Stomach smooth muscle (tissue), 2 donors: ENCODE data around the gene IGFBP4.

Experiments used
- H3K27ac ChIP-seq: one replicate; pipeline ENCODE4 v1.7.0; 2013; ENCODE audit warnings: mild to moderate bottlenecking, low read length, inconsistent platforms
- H3K27me3 ChIP-seq, 2 donors: one replicate each; pipeline ENCODE4 v1.7.0; 2013; ENCODE audit warnings: low read length in 2 of 2; ENCODE audit not compliant: insufficient read depth in 2 of 2, control insufficient read depth in 1 of 2
- H3K36me3 ChIP-seq, 2 donors: one replicate each; pipeline ENCODE4 v1.7.0; 2013; ENCODE audit warnings: low read length in 2 of 2; ENCODE audit not compliant: control insufficient read depth in 2 of 2, insufficient read depth in 2 of 2
- H3K4me1 ChIP-seq: one replicate; pipeline ENCODE4 v1.7.0; 2013; ENCODE audit warnings: low read length; ENCODE audit not compliant: control insufficient read depth, insufficient read depth
- H3K4me3 ChIP-seq, 2 donors: one replicate each; pipeline ENCODE4 v1.7.0; 2013; ENCODE audit warnings: low read length in 2 of 2
- H3K9ac ChIP-seq, 2 donors: one replicate each; pipeline ENCODE4 v1.7.0; 2013; ENCODE audit warnings: low read length in 2 of 2, mild to moderate bottlenecking in 1 of 2
- H3K9me3 ChIP-seq, 2 donors: one replicate each; pipeline ENCODE4 v1.7.0; 2013; ENCODE audit warnings: low read length in 2 of 2; ENCODE audit not compliant: control insufficient read depth in 2 of 2
- donor health status: healthy.
- donor health status: Pancreatic carcinoma.

The IGFBP4 gene

DNA sequence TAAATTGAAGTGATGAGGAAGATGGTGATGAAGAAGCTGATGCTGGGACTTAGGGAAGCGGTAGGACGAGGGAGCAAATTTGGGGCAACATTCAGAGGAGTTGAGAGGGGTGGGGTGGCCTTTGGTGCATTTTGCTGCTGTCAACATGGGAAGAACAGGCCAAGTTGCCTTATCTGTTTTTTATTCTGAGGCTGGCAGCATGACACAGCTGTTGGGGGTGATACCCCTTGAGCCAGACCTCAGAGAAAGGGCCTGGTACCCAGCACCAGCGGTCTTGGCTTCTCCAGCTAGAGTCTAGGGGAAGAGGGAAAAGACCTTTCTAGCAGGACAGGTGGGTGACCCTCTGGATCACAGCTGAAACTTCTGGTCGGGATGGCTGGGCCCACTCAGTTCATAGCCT is 4.6 kb downstream of the IGFBP4 start:
- Histone ChIP-seq H3K36me3 (peaks cover 7 to 11% of the 10 kb centered on the region in 2 donors), H3K4me3 (peak overlapping the region; percentile 99 to 100), H3K27ac (peak overlapping the region; percentile 94), H3K9me3 (no peaks in the 10 kb centered on the region), H3K4me1 (peaks cover 77% of the 10 kb centered on the region), H3K27me3 (no peaks in the 10 kb centered on the region), H3K9ac (peak overlapping the region; percentile 36 to 78)

DNA sequence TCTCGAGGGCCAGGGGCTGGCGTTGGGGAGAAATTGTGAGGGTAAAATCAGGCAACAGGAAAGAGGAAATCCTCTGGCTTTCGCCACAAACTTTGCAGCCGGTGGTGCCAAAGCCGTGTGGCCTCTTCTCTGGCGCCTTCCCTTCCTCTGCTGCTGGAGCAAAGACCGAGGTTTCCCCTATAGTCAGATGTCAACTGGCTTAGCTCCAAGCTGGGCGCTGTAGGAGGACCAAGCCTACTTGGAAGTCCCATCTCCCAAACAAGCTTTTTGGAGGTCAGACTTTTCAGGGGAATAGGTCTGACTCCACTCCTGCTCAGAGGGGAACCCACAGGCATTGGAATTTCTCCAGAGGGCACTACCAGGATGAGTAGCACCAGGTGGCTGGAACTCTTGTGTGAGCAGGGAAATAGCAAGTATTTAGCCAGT is 5.0 kb downstream of the IGFBP4 start:
- no peaks in the 10 kb centered on the region for H3K27me3 ChIP-seq
- peak overlapping the region; percentile 94 for H3K27ac ChIP-seq
- peaks cover 79% of the 10 kb centered on the region for H3K4me1 ChIP-seq
- H3K4me3 ChIP-seq: peak overlapping the region; percentile 99 to 100
- no peaks in the 10 kb centered on the region for H3K9me3 ChIP-seq
- peaks cover 10 to 15% of the 10 kb centered on the region in 2 donors for H3K36me3 ChIP-seq
- peak overlapping the region; percentile 36 to 78 for H3K9ac ChIP-seq

DNA sequence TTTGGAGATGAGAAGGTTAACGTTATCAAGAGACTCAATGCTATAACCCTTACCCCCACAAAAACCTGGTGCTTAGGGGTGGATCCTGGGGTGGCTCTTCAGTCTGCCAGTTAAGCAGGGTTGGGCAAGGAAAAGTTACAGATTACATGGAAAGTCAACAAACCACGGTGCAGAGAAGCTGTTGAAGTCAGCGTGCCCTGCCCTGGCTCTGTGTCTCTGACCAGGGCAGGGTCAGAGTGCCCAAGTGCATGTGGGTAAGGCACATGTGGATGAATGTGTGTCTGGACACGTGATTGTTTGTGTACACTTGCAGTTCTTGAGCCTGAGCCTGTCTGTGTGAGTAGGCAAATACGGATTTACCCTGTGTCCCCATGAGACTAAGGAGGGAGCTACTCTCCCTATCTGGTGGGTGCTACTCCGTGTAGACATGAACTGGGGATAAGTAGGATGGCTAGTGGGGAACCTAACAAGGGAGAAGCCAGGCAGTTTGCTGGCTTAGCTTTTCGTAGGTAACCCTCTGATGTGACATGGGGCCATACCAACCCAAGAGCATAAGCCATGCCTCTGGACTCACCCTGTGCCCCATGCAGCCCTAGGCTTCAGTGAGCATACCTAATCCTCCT is 5.5 kb downstream of the IGFBP4 start:
- Histone ChIP-seq H3K27me3 (no peaks in the 10 kb centered on the region), H3K4me1 (peaks cover 84% of the 10 kb centered on the region), H3K4me3 (peak overlapping the region; percentile 99 to 100), H3K27ac (peak overlapping the region; percentile 94), H3K9me3 (no peaks in the 10 kb centered on the region), H3K9ac (peak overlapping the region; percentile 17 to 78), H3K36me3 (peaks cover 14 to 21% of the 10 kb centered on the region in 2 donors)

- Histone ChIP-seq H3K9ac (no peak overlapping the region), H3K36me3 (peaks cover 28 to 29% of the 10 kb centered on the region in 2 donors), H3K4me3 (peak overlapping the region in 1 of 2 donors; percentile 40), H3K27ac (peak overlapping the region; percentile 92), H3K4me1 (peaks cover 93% of the 10 kb centered on the region), H3K27me3 (no peaks in the 10 kb centered on the region), H3K9me3 (no peaks in the 10 kb centered on the region)
Measured at GRCh38 chr17:40450175-40450574, 6.9 kb downstream of the IGFBP4 start.

DNA sequence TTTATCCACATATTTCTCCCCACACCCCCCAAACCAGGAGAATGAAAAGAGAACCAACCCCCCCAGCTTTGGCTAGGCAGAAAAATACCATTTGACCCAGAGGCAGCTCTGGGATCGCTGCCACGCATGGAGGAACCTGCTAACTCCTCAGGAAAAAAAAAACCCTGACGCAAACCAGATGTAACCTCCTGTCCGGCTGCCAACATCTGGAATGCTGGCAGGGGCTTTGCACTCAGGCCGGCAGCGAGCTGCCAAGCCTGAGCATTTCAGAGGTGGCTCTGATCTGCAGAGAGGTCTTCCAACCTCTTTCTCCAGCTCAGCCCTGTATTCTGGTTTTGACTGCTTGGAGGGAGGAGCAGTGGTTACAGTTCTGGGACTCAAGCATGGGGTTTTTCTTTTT is 8.2 kb downstream of the IGFBP4 start:
- no peaks in the 10 kb centered on the region for H3K9me3 ChIP-seq
- H3K27ac ChIP-seq: peak overlapping the region; percentile 92
- no peaks in the 10 kb centered on the region for H3K27me3 ChIP-seq
- peaks cover 34 to 35% of the 10 kb centered on the region in 2 donors for H3K36me3 ChIP-seq
- peak overlapping the region in 1 of 2 donors; percentile 2 for H3K9ac ChIP-seq
- H3K4me3 ChIP-seq: peak overlapping the region in 1 of 2 donors; percentile 44
- peaks cover 89% of the 10 kb centered on the region for H3K4me1 ChIP-seq

DNA sequence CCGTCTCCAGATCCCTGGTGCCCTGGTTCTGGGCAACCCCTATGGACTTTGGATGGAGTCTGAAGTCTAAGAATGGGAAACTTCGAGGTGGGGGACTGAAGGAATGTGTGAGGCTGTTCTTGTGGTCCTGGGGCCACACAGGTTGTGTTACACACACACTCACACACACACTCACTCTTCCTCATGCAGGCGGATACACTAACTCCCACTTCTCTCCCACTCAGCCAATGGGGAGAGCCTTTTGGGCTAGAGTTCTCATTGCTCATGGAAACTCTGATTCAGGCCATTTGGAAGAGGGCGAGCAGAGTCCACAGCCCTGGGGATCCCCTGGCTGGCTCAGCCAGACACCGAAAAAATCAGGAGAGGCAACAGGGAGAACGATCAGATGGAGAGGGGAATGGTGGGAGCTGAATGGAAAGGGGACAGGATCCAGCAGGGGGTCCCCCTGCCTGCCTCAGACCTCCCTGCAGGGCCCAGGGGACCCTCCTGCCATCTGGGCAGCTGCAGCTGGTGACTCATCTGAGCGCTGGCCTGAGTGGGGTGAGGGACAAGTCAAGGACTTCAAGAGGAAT is 9.1 kb downstream of the IGFBP4 start:
- peaks cover 36 to 39% of the 10 kb centered on the region in 2 donors for H3K36me3 ChIP-seq

DNA sequence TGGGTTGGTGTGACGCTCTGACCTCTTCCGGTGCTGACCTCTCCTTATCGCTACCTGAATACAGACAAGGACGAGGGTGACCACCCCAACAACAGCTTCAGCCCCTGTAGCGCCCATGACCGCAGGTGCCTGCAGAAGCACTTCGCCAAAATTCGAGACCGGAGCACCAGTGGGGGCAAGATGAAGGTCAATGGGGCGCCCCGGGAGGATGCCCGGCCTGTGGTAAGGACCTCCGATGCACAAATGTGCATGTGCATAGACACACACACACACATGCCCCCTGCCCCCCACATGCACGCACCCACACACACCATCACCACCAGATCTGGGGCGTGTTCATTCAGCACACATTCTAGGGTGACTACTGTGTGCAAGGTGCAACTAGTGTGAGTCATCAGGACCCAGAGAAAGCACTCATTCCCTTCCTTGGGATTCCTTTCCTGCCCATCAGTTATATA is 9.7 kb downstream of the IGFBP4 start:
- peaks cover 89% of the 10 kb centered on the region for H3K4me1 ChIP-seq
- H3K9me3 ChIP-seq: no peaks in the 10 kb centered on the region
- peaks cover 39 to 41% of the 10 kb centered on the region in 2 donors for H3K36me3 ChIP-seq
- H3K4me3 ChIP-seq: peak overlapping the region in 1 of 2 donors; percentile 57
- H3K27ac ChIP-seq: peak overlapping the region; percentile 92
- peak overlapping the region in 1 of 2 donors; percentile 24 for H3K9ac ChIP-seq
- no peaks in the 10 kb centered on the region for H3K27me3 ChIP-seq

More for the DNA sequence above, 9.1 kb downstream of the IGFBP4 start:
- Histone ChIP-seq H3K4me3 (peak overlapping the region in 1 of 2 donors; percentile 57), H3K9ac (peak overlapping the region; percentile 24 to 36), H3K4me1 (peaks cover 89% of the 10 kb centered on the region), H3K9me3 (no peaks in the 10 kb centered on the region), H3K27me3 (no peaks in the 10 kb centered on the region), H3K27ac (peak overlapping the region; percentile 92)

- peaks cover 89% of the 10 kb centered on the region for H3K4me1 ChIP-seq
- H3K9ac ChIP-seq: peak overlapping the region in 1 of 2 donors; percentile 42
- H3K36me3 ChIP-seq: peaks cover 41 to 44% of the 10 kb centered on the region in 2 donors
- H3K4me3 ChIP-seq: no peak overlapping the region
- peak overlapping the region; percentile 92 for H3K27ac ChIP-seq
- no peaks in the 10 kb centered on the region for H3K9me3 ChIP-seq
- no peaks in the 10 kb centered on the region for H3K27me3 ChIP-seq
Measured at GRCh38 chr17:40453881-40454612, 10.8 kb downstream of the IGFBP4 start.

DNA sequence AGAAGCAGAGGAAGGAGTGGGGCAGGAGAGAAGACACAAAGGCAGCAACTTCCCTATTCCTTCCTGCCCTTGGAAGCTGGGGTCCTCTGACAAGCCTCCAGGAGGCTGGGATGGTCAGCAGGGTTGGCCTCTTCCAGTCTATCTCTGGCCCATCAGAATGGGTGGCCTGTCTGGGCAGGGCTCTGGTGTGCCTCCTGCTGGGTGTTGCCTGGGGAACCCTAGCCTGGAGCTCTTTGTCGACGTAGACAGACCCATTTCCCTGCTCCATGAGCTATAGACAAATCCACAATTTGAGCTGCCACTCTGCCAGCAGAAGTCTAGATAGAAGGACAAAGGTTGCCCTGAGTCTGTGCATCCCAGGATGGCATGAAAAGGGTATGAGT is 11.4 kb downstream of the IGFBP4 start:
- peaks cover 41 to 44% of the 10 kb centered on the region in 2 donors for H3K36me3 ChIP-seq
- H3K4me1 ChIP-seq: peaks cover 92% of the 10 kb centered on the region
- H3K27ac ChIP-seq: peak overlapping the region; percentile 92

GRCh38 chr17:40456396-40456951 is 13.2 kb downstream of the IGFBP4 start:
- peak overlapping the region; percentile 81 for H3K27ac ChIP-seq
- H3K4me3 ChIP-seq: peak overlapping the region in 1 of 2 donors; percentile 15
- peak overlapping the region in 1 of 2 donors; percentile 6 for H3K9ac ChIP-seq
- H3K9me3 ChIP-seq: no peaks in the 10 kb centered on the region
- H3K36me3 ChIP-seq: peaks cover 41 to 44% of the 10 kb centered on the region in 2 donors
- H3K27me3 ChIP-seq: no peaks in the 10 kb centered on the region
- H3K4me1 ChIP-seq: peaks cover 91% of the 10 kb centered on the region

More for the DNA sequence above, 11.4 kb downstream of the IGFBP4 start:
- Histone ChIP-seq H3K27me3 (no peaks in the 10 kb centered on the region), H3K4me3 (no peak overlapping the region), H3K9me3 (no peaks in the 10 kb centered on the region), H3K9ac (peak overlapping the region in 1 of 2 donors; percentile 42)
